ENCODE results near the gene FBLN2.

DNA sequence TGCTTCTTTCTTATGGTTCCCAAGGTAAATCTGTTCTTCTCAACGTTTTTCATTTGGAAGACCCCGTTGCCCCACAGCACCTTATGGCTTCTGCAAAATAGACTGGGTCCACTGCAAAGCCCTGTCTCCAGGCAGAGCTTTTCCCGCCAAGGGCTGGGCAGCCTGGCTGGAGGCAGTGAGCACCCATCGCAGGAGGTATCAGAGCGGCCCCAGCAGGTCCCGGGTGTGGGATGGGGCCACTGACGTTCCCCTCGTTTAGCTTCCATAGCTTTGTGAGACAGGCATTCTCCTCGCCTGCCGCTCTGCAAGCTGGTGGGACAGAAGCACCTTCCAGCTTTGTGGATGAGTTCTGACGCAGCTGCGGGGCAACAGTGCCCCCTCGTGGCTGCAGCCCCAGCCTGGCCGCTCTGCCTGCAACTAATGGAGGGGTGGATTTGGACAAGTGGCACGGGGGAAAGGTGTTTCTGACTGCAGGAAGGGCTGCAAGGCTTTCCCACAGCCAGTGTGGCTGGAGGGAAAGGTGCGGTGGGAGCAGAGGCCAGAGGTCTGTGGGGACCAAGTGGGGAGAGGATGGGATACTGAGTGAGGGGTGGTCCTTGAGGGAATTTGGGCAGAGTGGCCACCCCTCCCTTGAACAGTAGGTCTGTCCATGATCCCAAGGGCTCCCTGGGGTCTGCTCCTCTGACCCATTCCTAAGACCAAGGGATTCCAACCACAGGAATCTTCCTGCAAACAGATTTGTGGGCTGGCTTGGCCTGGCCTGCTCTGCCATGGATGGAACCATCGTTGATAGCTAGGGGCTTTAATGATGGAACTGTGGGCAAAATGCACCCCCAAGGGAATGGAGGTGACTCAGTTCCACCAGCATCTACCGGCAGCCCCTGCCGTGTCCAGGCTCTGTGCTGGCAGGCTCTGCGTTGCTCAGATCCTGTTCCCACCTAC lies 99.4 kb downstream of the FBLN2 start:
- TF ChIP-seq, protein P1, sequence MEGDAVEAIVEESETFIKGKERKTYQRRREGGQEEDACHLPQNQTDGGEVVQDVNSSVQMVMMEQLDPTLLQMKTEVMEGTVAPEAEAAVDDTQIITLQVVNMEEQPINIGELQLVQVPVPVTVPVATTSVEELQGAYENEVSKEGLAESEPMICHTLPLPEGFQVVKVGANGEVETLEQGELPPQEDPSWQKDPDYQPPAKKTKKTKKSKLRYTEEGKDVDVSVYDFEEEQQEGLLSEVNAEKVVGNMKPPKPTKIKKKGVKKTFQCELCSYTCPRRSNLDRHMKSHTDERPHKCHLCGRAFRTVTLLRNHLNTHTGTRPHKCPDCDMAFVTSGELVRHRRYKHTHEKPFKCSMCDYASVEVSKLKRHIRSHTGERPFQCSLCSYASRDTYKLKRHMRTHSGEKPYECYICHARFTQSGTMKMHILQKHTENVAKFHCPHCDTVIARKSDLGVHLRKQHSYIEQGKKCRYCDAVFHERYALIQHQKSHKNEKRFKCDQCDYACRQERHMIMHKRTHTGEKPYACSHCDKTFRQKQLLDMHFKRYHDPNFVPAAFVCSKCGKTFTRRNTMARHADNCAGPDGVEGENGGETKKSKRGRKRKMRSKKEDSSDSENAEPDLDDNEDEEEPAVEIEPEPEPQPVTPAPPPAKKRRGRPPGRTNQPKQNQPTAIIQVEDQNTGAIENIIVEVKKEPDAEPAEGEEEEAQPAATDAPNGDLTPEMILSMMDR (conservative IDR thresholded peaks at IDR 0.05) = peak; percentile 97
- TF ChIP-seq ZFX (IDR thresholded peaks at IDR 0.05) = no peak
